Measurements from ENCODE around the gene BPIFA1.

DNA sequence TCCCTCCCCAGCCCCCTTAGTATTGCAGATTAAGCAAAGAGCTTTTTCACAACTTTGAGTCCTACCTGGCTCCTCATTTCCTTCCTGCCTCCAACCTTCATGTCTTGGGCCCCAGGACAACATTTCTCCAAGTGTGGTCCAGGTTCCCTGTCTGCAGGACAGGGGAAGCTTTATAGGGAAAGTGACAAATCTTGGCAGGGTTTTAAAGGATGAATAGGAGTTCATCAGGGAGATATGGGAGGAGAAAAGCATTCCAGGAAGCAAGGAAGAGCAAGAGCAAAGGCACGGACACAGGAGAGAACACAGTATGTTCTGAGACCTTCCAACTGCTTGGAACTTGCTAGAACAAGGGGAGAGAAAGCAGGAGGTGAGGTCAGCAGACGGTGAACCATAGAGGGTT, 49.1 kb downstream of the BPIFA1 start:
- TF ChIP-seq, protein P1, sequence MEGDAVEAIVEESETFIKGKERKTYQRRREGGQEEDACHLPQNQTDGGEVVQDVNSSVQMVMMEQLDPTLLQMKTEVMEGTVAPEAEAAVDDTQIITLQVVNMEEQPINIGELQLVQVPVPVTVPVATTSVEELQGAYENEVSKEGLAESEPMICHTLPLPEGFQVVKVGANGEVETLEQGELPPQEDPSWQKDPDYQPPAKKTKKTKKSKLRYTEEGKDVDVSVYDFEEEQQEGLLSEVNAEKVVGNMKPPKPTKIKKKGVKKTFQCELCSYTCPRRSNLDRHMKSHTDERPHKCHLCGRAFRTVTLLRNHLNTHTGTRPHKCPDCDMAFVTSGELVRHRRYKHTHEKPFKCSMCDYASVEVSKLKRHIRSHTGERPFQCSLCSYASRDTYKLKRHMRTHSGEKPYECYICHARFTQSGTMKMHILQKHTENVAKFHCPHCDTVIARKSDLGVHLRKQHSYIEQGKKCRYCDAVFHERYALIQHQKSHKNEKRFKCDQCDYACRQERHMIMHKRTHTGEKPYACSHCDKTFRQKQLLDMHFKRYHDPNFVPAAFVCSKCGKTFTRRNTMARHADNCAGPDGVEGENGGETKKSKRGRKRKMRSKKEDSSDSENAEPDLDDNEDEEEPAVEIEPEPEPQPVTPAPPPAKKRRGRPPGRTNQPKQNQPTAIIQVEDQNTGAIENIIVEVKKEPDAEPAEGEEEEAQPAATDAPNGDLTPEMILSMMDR (IDR thresholded peaks at IDR 0.05; ENCODE audit: borderline replicate concordance, extremely low read depth, low read length, poor library complexity, severe bottlenecking) = no peak
- TF ChIP-seq EZH2 (IDR thresholded peaks at IDR 0.05; ENCODE audit: borderline replicate concordance, low read depth, low read length, severe bottlenecking) = no peak

All from DND-41 (cell line).